Ishikawa (cell line): ENCODE data around the gene ZFYVE9.

Source experiments
- CEBPB ChIP-seq: IDR thresholded peaks from 2 replicates; pipeline ENCODE4 v1.6.1; 2012
- CREB1 ChIP-seq: IDR thresholded peaks from 2 replicates; pipeline ENCODE4 v1.6.1; 2012; ENCODE audit warnings: low read depth
- FOXM1 ChIP-seq: IDR thresholded peaks from 2 replicates; pipeline ENCODE4 v1.6.1; 2012; ENCODE audit warnings: low read depth, borderline replicate concordance
- RAD21 ChIP-seq: IDR thresholded peaks from 2 replicates; pipeline ENCODE4 v1.6.1; 2012; ENCODE audit warnings: low read depth
- YY1 ChIP-seq: IDR thresholded peaks from 2 replicates; pipeline ENCODE4 v1.6.1; 2012; ENCODE audit warnings: low read depth
- ZBTB7A ChIP-seq: IDR thresholded peaks from 2 replicates; pipeline ENCODE4 v1.6.1; 2012; ENCODE audit warnings: low read depth
- TF ChIP-seq, protein P1 (sequence below): IDR thresholded peaks from 2 replicates; pipeline ENCODE4 v1.6.1; 2012

DNA sequence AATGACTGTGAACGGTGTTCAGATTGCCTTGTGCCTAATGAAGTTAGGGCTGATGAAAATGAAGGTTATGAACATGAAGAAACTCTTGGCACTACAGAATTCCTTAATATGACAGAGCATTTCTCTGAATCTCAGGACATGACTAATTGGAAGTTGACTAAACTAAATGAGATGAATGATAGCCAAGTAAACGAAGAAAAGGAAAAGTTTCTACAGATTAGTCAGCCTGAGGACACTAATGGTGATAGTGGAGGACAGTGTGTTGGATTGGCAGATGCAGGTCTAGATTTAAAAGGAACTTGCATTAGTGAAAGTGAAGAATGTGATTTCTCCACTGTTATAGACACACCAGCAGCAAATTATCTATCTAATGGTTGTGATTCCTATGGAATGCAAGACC is 96.6 kb downstream of the ZFYVE9 start:
- no peak for TF ChIP-seq RAD21
- no peak for TF ChIP-seq FOXM1
- no peak for TF ChIP-seq CEBPB
- no peak for TF ChIP-seq ZBTB7A
- no peak for TF ChIP-seq YY1
- TF ChIP-seq, protein P1, sequence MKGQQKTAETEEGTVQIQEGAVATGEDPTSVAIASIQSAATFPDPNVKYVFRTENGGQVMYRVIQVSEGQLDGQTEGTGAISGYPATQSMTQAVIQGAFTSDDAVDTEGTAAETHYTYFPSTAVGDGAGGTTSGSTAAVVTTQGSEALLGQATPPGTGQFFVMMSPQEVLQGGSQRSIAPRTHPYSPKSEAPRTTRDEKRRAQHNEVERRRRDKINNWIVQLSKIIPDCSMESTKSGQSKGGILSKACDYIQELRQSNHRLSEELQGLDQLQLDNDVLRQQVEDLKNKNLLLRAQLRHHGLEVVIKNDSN = no peak
- TF ChIP-seq CREB1 = no peak
